HCT116 (cell line): ENCODE measurements around the gene RNF222. TPM values are rescaled to one million over a fixed set of nuclear protein-coding genes. Genes with fewer than 3 reads are reported as not detected.

ENCODE experiments used
- ATAC-seq: fragments of 200-7000 bp; cut with Tn5 transposase; 2 replicates; pipeline ENCODE4 v1.9.1; 2020; ENCODE audit warnings: mild to moderate bottlenecking, moderate library complexity
- Bru-seq: library from RNA; stranded (reverse); fragments of 400-500 nt; gene quantifications from one replicate; lab custom pipeline; 2021; lab: Mats Ljungman, UMichigan
- BruChase-seq, 2 experiments: library from RNA; stranded (reverse); fragments of 400-500 nt; gene quantifications; one replicate each; lab custom pipeline; 2021; lab: Mats Ljungman, UMichigan
- BruUV-seq: library from RNA; stranded (reverse); fragments of 400-500 nt; replicated peaks from 2 replicates; lab custom pipeline; 2021; lab: Mats Ljungman, UMichigan
- CTCF ChIA-PET: fragments of 300-600 bp; sonication (Branson Sonifier 250); formaldehyde crosslinking; loops from one replicate; lab custom pipeline; 2021; ENCODE audit warnings: antibody characterized with exemption; lab: Charles Lee
- POLR2A ChIA-PET: fragments of 300-600, 350-600 bp; sonication (Branson Sonifier 250); formaldehyde crosslinking; loops from one replicate; lab custom pipeline; 2021; ENCODE audit warnings: antibody characterized with exemption; lab: Charles Lee
- RAD21 ChIA-PET, 2 experiments: fragments of 300-600 bp; sonication (Branson Sonifier 250); formaldehyde crosslinking; loops; one replicate each; lab custom pipeline; 2023; ENCODE audit warnings: low total read pairs in 2 of 2; ENCODE audit not compliant: uncharacterized antibody in 2 of 2, unreplicated experiment in 2 of 2, low non-redundant PET in 1 of 2; lab: Charles Lee
- DNase-seq: peaks from one replicate; pipeline ENCODE4 v3.0.0-alpha.2; 2010; ENCODE audit warnings: low read depth, low spot score
- H2AFZ ChIP-seq: fragments of 200-600 bp; shearing (Covaris generic), sonication (generic); 2 replicates; pipeline ENCODE4 v1.6.1; 2017; ENCODE audit warnings: low read depth, mixed run types, mixed read lengths, antibody characterized with exemption, low read length; ENCODE audit not compliant: poor library complexity, severe bottlenecking
- H3K27ac ChIP-seq: 2 replicates; pipeline ENCODE4 v1.5.1; 2012; ENCODE audit warnings: low read depth, low read length
- H3K27me3 ChIP-seq: fragments of 200-600 bp; sonication (generic); 2 replicates; pipeline ENCODE4 v1.6.1; 2016; ENCODE audit warnings: mixed run types, low read length, mixed read lengths; ENCODE audit not compliant: insufficient read depth
- H3K36me3 ChIP-seq, 2 experiments: fragments of 200-500 bp in 1 of 2; fragments of 200-600 bp in 1 of 2; sonication (Bioruptor generic) in 1 of 2; sonication (generic) in 1 of 2; 2 replicates each; pipeline versions ENCODE4 v1.5.1 to v1.6.1; 2014 to 2016; ENCODE audit warnings: low read length in 2 of 2, inconsistent platforms in 1 of 2, mixed read lengths in 1 of 2, mixed run types in 1 of 2; ENCODE audit not compliant: insufficient read depth in 2 of 2, control insufficient read depth in 1 of 2
- H3K4me1 ChIP-seq, 2 experiments: fragments of 200-600 bp in 1 of 2; sonication (generic) in 1 of 2; 2 replicates each; pipeline versions ENCODE4 v1.5.1 to v1.6.1; 2012 to 2017; ENCODE audit warnings: low read length in 2 of 2, inconsistent platforms in 1 of 2, mild to moderate bottlenecking in 1 of 2, mixed read lengths in 1 of 2, mixed run types in 1 of 2, moderate library complexity in 1 of 2; ENCODE audit not compliant: insufficient read depth in 2 of 2, control insufficient read depth in 1 of 2
- H3K4me2 ChIP-seq: fragments of 200-600 bp; sonication (generic); 2 replicates; pipeline ENCODE4 v1.6.1; 2017; ENCODE audit warnings: mixed run types, low read length, mixed read lengths
- H3K4me3 ChIP-seq, 2 experiments: fragments of 200-600 bp in 1 of 2; sonication (generic) in 1 of 2; replicated peaks in 1 of 2; 2 replicates each; pipeline ENCODE4 v1.5.1; 2011 to 2016; ENCODE audit warnings: low read length in 2 of 2, control low read depth in 1 of 2, low read depth in 1 of 2, mild to moderate bottlenecking in 1 of 2, mixed read lengths in 1 of 2, mixed run types in 1 of 2
- H3K79me2 ChIP-seq: fragments of 200-600 bp; sonication (generic); 2 replicates; pipeline ENCODE4 v1.6.1; 2017; ENCODE audit warnings: mild to moderate bottlenecking, mixed run types, low read length, moderate library complexity, mixed read lengths; ENCODE audit not compliant: insufficient read depth
- H3K9ac ChIP-seq: fragments of 200-600 bp; sonication (generic); 2 replicates; pipeline ENCODE4 v1.6.1; 2016; ENCODE audit warnings: low read length, mixed read lengths
- H3K9me2 ChIP-seq: fragments of 200-600 bp; sonication (generic), shearing (Covaris generic); 2 replicates; pipeline ENCODE4 v1.6.1; 2017; ENCODE audit warnings: mixed run types, mild to moderate bottlenecking, moderate library complexity; ENCODE audit not compliant: insufficient read depth
- H3K9me3 ChIP-seq, 2 experiments: fragments of 200-500 bp in 1 of 2; fragments of 200-600 bp in 1 of 2; sonication (Bioruptor generic) in 1 of 2; sonication (generic) in 1 of 2; 2 replicates each; pipeline ENCODE4 v1.6.1; 2014 to 2017; ENCODE audit warnings: low read length in 2 of 2, mixed read lengths in 2 of 2, inconsistent platforms in 1 of 2, low read depth in 1 of 2, mild to moderate bottlenecking in 1 of 2, mixed run types in 1 of 2, moderate library complexity in 1 of 2; ENCODE audit not compliant: control insufficient read depth in 1 of 2, insufficient read depth in 1 of 2
- H4K20me1 ChIP-seq: fragments of 200-600 bp; sonication (generic), shearing (Covaris generic); 2 replicates; pipeline ENCODE4 v1.6.1; 2017; ENCODE audit warnings: mixed run types, mild to moderate bottlenecking, moderate library complexity; ENCODE audit not compliant: insufficient read depth
- CBX3 ChIP-seq: IDR thresholded peaks from 2 replicates; pipeline ENCODE4 v1.6.1; 2012; ENCODE audit warnings: low read depth
- CEBPB ChIP-seq: IDR thresholded peaks from 2 replicates; pipeline ENCODE4 v1.6.1; 2012; ENCODE audit warnings: low read depth
- ELF1 ChIP-seq: IDR thresholded peaks from 2 replicates; pipeline ENCODE4 v1.6.1; 2012; ENCODE audit warnings: low read depth, borderline replicate concordance
- EZH2 ChIP-seq: fragments of 200-600 bp; sonication (generic); IDR thresholded peaks from 2 replicates; pipeline ENCODE4 v1.6.1; 2017; ENCODE audit warnings: antibody characterized with exemption, mixed run types
- EZH2phosphoT487 ChIP-seq: fragments of 200-600 bp; IDR thresholded peaks from 2 replicates; pipeline ENCODE4 v1.6.1; 2018; ENCODE audit warnings: antibody characterized with exemption, borderline replicate concordance
- JUND ChIP-seq: IDR thresholded peaks from 2 replicates; pipeline ENCODE4 v1.6.1; 2012
- POLR2A ChIP-seq: IDR thresholded peaks from 2 replicates; pipeline ENCODE4 v1.7.0; 2011; ENCODE audit warnings: borderline replicate concordance; ENCODE audit not compliant: insufficient read depth, insufficient read length; ENCODE audit errors: extremely low read depth
- POLR2AphosphoS5 ChIP-seq: IDR thresholded peaks from 2 replicates; pipeline ENCODE4 v1.6.1; 2011; ENCODE audit warnings: mild to moderate bottlenecking, low read depth, low read length, moderate library complexity
- RAD21 ChIP-seq: IDR thresholded peaks from 2 replicates; pipeline ENCODE4 v1.6.1; 2012; ENCODE audit warnings: low read depth, mild to moderate bottlenecking
- SP1 ChIP-seq: IDR thresholded peaks from 2 replicates; pipeline ENCODE4 v1.6.1; 2012; ENCODE audit warnings: low read depth
- SRF ChIP-seq: IDR thresholded peaks from 2 replicates; pipeline ENCODE4 v1.6.1; 2012; ENCODE audit warnings: low read depth
- YY1 ChIP-seq: IDR thresholded peaks from 2 replicates; pipeline ENCODE4 v1.6.1; 2011; ENCODE audit warnings: low read length, low read depth, moderate library complexity, mild to moderate bottlenecking; ENCODE audit not compliant: insufficient replicate concordance; ENCODE audit errors: extremely low read depth
- ZFX ChIP-seq: fragments of 450-650 bp; IDR thresholded peaks from 2 replicates; pipeline ENCODE4 v1.6.1; 2017
- ZNF274 ChIP-seq: fragments of 200-500 bp; sonication (Bioruptor generic); IDR thresholded peaks from 2 replicates; pipeline ENCODE4 v1.6.1; 2014; ENCODE audit warnings: mild to moderate bottlenecking, low read depth, low read length, inconsistent platforms
- intact Hi-C: fragments of 100-400 bp; cut with micrococcal nuclease; formaldehyde crosslinking; loops from 2 replicates; pipeline ENCODE4 v1.10.0; 2022
- long read RNA-seq: library from polyadenylated mRNA; unstranded; transcript quantifications from one replicate; pipeline ENCODE4 v2.0.0, GENCODE V29; 2021; ENCODE audit not compliant: unreplicated experiment
- polyA plus RNA-seq: library from polyadenylated mRNA; unstranded; fragments of >200 nt; gene quantifications from 2 replicates; pipeline ENCODE4 v1.2.1, GENCODE V29; 2012; ENCODE audit warnings: missing spikeins
- total RNA-seq: library from RNA; stranded (reverse); gene quantifications from one replicate; pipeline ENCODE4 v1.2.1, GENCODE V29; 2021; ENCODE audit not compliant: unreplicated experiment
- TF ChIP-seq, protein P1 (sequence below): IDR thresholded peaks from 2 replicates; pipeline ENCODE4 v1.6.1; 2012
- TF ChIP-seq, protein P2 (sequence below): IDR thresholded peaks from 2 replicates; pipeline ENCODE4 v1.6.1; 2011; ENCODE audit warnings: mild to moderate bottlenecking, low read length, moderate library complexity; ENCODE audit not compliant: insufficient replicate concordance; ENCODE audit errors: extremely low read depth
- TF ChIP-seq, protein P3 (sequence below): IDR thresholded peaks from 2 replicates; pipeline ENCODE4 v1.6.1; 2012

The RNF222 gene, protein sequence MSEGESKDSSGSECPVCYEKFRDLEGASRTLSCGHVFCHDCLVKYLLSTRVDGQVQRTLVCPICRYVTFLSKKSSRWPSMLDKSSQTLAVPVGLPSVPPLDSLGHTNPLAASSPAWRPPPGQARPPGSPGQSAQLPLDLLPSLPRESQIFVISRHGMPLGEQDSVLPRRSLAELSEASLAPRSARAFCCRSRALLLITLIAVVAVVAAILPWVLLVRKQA
- total RNA-seq (not detected), Bru-seq, nascent RNA (not detected), BruChase-seq, experiment 1, labeled RNA remaining after a 6-hour chase (percentile 13 among the genes with signal in this experiment), BruChase-seq, experiment 2, labeled RNA remaining after a 2-hour chase (not detected)
- 0.01 TPM in 1 of 2 replicates, not detected in the other for polyA plus RNA-seq
- long read RNA-seq: 0 reads

DNA sequence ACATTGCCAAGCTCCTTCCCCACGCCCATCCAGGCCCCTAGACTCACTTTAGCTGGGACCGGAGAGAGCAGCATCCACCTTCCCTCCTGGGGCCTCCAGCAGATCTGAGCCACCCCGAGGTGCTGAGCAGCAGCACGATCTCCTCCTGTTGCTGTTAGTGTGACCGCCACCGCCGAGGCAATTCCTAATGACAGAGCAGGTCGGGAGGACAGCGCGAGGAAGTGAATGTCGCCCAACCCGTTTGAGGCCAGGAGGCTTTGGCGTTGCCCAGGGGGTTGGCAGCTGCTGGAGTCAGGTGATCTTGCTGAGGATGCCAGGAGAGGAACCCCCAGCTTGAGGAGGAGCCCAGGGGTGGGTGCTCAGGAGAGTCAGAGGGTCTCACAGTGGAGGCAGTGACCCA is at the start of gene RNF222:
Gene RNF222 (minus strand): TSS at position 192 of the 400 bp plus-strand sequence. CDS start 4,366 bp downstream, outside the sequence.
- no peaks in the 10 kb centered on the region for H3K9me3 ChIP-seq
- H3K9ac ChIP-seq: no peak within 1 kb of the TSS
- no peaks in the 10 kb centered on the region for H3K79me2 ChIP-seq
- TF ChIP-seq SRF (no peak), POLR2A (no peak)
- no peaks in the 10 kb centered on the region for H3K9me2 ChIP-seq
- H3K4me2 ChIP-seq: no peak within 1 kb of the TSS
- H3K4me3 ChIP-seq: no peak within 1 kb of the TSS
- intact Hi-C loops: no loop called here
- H3K36me3 ChIP-seq: no peaks in the 10 kb centered on the region
- ChIA-PET CTCF (interaction anchor here (1.3 kb wide), 1 partner anchor 14 kb away, joined by 3 read pairs; no protein-coding TSS in a partner anchor), POLR2A (interaction anchor here (1.3 kb wide), 1 partner anchor 11 kb away, joined by 3 read pairs; no protein-coding TSS in a partner anchor), RAD21 (no interaction called here)
- BruUV-seq: no TSS peak
- no peak for ATAC-seq
- peaks cover 0 to 16% of the 10 kb centered on the region in 2 experiments; a peak in 1 of 4 replicates for H3K4me1 ChIP-seq
- no peaks in the 10 kb centered on the region for H3K27me3 ChIP-seq
- no peaks in the 10 kb centered on the region for H4K20me1 ChIP-seq
- H2AFZ ChIP-seq: no peak within 1 kb of the TSS
- no peak for DNase-seq
- H3K27ac ChIP-seq: no peak within 1 kb of the TSS

DNA sequence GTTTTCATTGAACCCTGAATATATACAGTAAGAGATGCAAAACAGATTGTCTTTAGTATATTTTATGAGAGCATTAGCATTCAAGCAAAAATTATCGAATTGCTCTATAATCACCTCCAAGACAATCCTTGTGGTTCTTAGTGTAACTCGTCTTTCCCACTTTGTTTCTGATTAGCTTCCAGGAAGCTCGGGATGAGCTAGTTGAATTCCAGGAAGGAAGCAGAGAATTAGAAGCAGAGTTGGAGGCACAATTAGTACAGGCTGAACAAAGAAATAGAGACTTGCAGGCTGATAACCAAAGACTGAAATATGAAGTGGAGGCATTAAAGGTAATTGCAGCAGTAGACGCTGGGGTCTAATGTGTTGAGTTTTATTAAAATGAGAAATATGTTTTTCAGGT is 47.9 kb upstream of the RNF222 start:
- no peaks in the 10 kb centered on the region for H3K27me3 ChIP-seq
- no peaks in the 10 kb centered on the region for H3K9me3 ChIP-seq
- H3K79me2 ChIP-seq: peaks cover 64% of the 10 kb centered on the region
- ChIA-PET CTCF (no interaction called here), RAD21 (no interaction called here), POLR2A (interaction anchor here (4.2 kb wide), 1 partner anchor 10 kb away, joined by 11 read pairs; the partner anchor contains the start of gene NDEL1)
- no peak for ATAC-seq
- peaks cover 27 to 42% of the 10 kb centered on the region in 2 experiments; a peak in 3 of 4 replicates for H3K36me3 ChIP-seq
- no peak overlapping the region for H2AFZ ChIP-seq
- BruUV-seq: no TSS peak
- no peak overlapping the region for H3K9ac ChIP-seq
- H3K4me1 ChIP-seq: no peaks in the 10 kb centered on the region
- no peak for DNase-seq
- H3K4me3 ChIP-seq: no peak overlapping the region
- intact Hi-C loops: no loop called here
- H3K9me2 ChIP-seq: no peaks in the 10 kb centered on the region
- peaks cover 4% of the 10 kb centered on the region; the same call in 1 of the 2 replicates for H4K20me1 ChIP-seq
- H3K27ac ChIP-seq: no peak overlapping the region
- H3K4me2 ChIP-seq: no peak overlapping the region
- TF ChIP-seq, protein P1, sequence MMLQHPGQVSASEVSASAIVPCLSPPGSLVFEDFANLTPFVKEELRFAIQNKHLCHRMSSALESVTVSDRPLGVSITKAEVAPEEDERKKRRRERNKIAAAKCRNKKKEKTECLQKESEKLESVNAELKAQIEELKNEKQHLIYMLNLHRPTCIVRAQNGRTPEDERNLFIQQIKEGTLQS: no peak
- TF ChIP-seq EZH2 (no peak), CEBPB (no peak), RAD21 (no peak), EZH2phosphoT487 (no peak), ZFX (no peak), POLR2AphosphoS5 (no peak), POLR2A (no peak), JUND (no peak), SP1 (no peak), ELF1 (no peak), YY1 (no peak), CBX3 (no peak), ZNF274 (no peak)
- TF ChIP-seq, protein P2, sequence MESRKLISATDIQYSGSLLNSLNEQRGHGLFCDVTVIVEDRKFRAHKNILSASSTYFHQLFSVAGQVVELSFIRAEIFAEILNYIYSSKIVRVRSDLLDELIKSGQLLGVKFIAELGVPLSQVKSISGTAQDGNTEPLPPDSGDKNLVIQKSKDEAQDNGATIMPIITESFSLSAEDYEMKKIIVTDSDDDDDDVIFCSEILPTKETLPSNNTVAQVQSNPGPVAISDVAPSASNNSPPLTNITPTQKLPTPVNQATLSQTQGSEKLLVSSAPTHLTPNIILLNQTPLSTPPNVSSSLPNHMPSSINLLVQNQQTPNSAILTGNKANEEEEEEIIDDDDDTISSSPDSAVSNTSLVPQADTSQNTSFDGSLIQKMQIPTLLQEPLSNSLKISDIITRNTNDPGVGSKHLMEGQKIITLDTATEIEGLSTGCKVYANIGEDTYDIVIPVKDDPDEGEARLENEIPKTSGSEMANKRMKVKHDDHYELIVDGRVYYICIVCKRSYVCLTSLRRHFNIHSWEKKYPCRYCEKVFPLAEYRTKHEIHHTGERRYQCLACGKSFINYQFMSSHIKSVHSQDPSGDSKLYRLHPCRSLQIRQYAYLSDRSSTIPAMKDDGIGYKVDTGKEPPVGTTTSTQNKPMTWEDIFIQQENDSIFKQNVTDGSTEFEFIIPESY: no peak
- TF ChIP-seq, protein P3, sequence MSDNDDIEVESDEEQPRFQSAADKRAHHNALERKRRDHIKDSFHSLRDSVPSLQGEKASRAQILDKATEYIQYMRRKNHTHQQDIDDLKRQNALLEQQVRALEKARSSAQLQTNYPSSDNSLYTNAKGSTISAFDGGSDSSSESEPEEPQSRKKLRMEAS: no peak
